ENCODE measurements around the gene STK31.

The STK31 gene

DNA sequence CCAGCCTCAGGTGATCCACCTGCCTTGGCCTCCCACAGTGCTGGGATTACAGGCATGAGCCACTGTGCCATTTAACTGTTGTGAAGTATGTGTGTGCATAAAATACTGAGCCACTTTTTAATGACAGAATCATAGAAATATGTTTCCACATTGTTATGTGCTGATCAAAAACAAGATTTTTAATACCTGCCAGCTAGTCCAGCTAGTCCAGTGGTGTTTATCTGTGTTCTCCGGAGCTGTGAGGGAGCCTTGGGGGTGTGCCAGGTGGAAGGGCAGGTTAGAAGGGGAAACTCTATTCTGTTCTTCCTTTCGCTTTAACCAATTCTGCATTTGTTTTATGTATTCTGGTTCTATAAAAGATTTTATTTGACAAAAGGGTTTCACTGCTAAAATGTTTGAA is 23.0 kb upstream of the STK31 start:
- Histone ChIP-seq H3K4me3 (ENCODE audit: low read depth, low read length) (no peak overlapping the region), H3K36me3 (ENCODE audit: control insufficient read depth, insufficient read depth, low read length) (peaks cover 31% of the 10 kb centered on the region), H3K4me1 (ENCODE audit: control insufficient read depth, insufficient read depth, low read length) (no peaks in the 10 kb centered on the region), H3K27me3 (ENCODE audit: control insufficient read depth, insufficient read depth, low read length) (no peaks in the 10 kb centered on the region), H3K9ac (ENCODE audit: low read length) (no peak overlapping the region), H3K9me3 (ENCODE audit: control insufficient read depth, insufficient read depth, low read depth, low read length) (no peaks in the 10 kb centered on the region), H3K27ac (ENCODE audit: low read depth, low read length) (no peak overlapping the region)

DNA sequence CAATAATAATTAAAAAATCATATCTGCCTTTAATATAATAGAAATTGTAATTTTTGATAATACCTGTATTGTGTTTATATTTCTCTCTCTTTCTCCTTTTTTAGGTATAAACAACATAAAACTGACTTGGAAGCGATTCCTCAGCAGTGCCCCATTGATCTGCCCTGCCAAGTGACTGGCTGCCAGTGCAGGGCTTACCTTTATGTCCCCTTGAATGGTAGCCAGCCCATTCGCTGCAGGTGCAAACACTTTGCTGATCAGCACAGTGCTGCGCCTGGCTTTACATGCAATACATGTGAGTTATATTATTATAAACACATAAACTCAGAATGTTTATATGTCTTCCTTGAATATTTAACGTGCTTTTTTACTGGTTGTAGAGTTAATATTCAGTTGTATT is 20.9 kb upstream of the STK31 start:
- H3K27me3 ChIP-seq (ENCODE audit: control insufficient read depth, insufficient read depth, low read length): no peaks in the 10 kb centered on the region
- H3K9me3 ChIP-seq (ENCODE audit: control insufficient read depth, insufficient read depth, low read depth, low read length): no peaks in the 10 kb centered on the region
- no peak overlapping the region for H3K4me3 ChIP-seq (ENCODE audit: low read depth, low read length)
- H3K9ac ChIP-seq (ENCODE audit: low read length): no peak overlapping the region
- H3K36me3 ChIP-seq (ENCODE audit: control insufficient read depth, insufficient read depth, low read length): peaks cover 38% of the 10 kb centered on the region
- no peak overlapping the region for H3K27ac ChIP-seq (ENCODE audit: low read depth, low read length)
- no peaks in the 10 kb centered on the region for H3K4me1 ChIP-seq (ENCODE audit: control insufficient read depth, insufficient read depth, low read length)

GRCh38 chr7:23691320-23691719 is 18.7 kb upstream of the STK31 start:
- H3K27ac ChIP-seq (ENCODE audit: low read depth, low read length): no peak overlapping the region
- no peak overlapping the region for H3K4me3 ChIP-seq (ENCODE audit: low read depth, low read length)
- no peak overlapping the region for H3K9ac ChIP-seq (ENCODE audit: low read length)
- no peaks in the 10 kb centered on the region for H3K9me3 ChIP-seq (ENCODE audit: control insufficient read depth, insufficient read depth, low read depth, low read length)
- H3K27me3 ChIP-seq (ENCODE audit: control insufficient read depth, insufficient read depth, low read length): no peaks in the 10 kb centered on the region
- H3K36me3 ChIP-seq (ENCODE audit: control insufficient read depth, insufficient read depth, low read length): peaks cover 44% of the 10 kb centered on the region
- no peaks in the 10 kb centered on the region for H3K4me1 ChIP-seq (ENCODE audit: control insufficient read depth, insufficient read depth, low read length)

- Histone ChIP-seq H3K27me3 (ENCODE audit: control insufficient read depth, insufficient read depth, low read length) (no peaks in the 10 kb centered on the region), H3K4me3 (ENCODE audit: low read depth, low read length) (no peak overlapping the region), H3K9me3 (ENCODE audit: control insufficient read depth, insufficient read depth, low read depth, low read length) (no peaks in the 10 kb centered on the region), H3K4me1 (ENCODE audit: control insufficient read depth, insufficient read depth, low read length) (no peaks in the 10 kb centered on the region), H3K27ac (ENCODE audit: low read depth, low read length) (no peak overlapping the region), H3K9ac (ENCODE audit: low read length) (no peak overlapping the region), H3K36me3 (ENCODE audit: control insufficient read depth, insufficient read depth, low read length) (peaks cover 38% of the 10 kb centered on the region)
Measured at GRCh38 chr7:23693224-23693623, 16.8 kb upstream of the STK31 start.

GRCh38 chr7:23696916-23697441 is 13.0 kb upstream of the STK31 start:
- peaks cover 21% of the 10 kb centered on the region for H3K36me3 ChIP-seq (ENCODE audit: control insufficient read depth, insufficient read depth, low read length)
- H3K27ac ChIP-seq (ENCODE audit: low read depth, low read length): no peak overlapping the region
- H3K4me1 ChIP-seq (ENCODE audit: control insufficient read depth, insufficient read depth, low read length): no peaks in the 10 kb centered on the region
- no peaks in the 10 kb centered on the region for H3K27me3 ChIP-seq (ENCODE audit: control insufficient read depth, insufficient read depth, low read length)
- no peak overlapping the region for H3K9ac ChIP-seq (ENCODE audit: low read length)
- H3K4me3 ChIP-seq (ENCODE audit: low read depth, low read length): no peak overlapping the region
- H3K9me3 ChIP-seq (ENCODE audit: control insufficient read depth, insufficient read depth, low read depth, low read length): no peaks in the 10 kb centered on the region

DNA sequence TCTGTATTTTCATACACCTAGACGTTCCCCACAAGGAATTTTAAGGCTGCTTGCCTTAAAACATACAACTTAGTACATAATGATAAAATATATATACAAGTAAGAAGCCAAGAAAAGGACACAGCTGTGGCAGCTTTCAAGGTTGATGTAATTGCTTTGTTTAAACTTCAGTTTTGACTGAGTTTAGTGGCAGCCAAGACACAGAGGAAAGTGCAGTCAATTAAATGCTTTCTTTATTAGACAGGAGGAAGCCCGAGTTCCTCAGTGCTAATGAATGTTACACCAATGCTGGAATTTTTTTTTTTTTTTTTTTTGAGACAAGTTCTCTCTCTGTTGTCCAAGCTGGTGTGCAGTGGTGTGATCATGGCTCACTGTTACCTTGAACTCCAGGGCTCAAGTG is 11.2 kb upstream of the STK31 start:
- no peaks in the 10 kb centered on the region for H3K9me3 ChIP-seq (ENCODE audit: control insufficient read depth, insufficient read depth, low read depth, low read length)
- peaks cover 27% of the 10 kb centered on the region for H3K36me3 ChIP-seq (ENCODE audit: control insufficient read depth, insufficient read depth, low read length)
- H3K4me3 ChIP-seq (ENCODE audit: low read depth, low read length): no peak overlapping the region
- H3K27me3 ChIP-seq (ENCODE audit: control insufficient read depth, insufficient read depth, low read length): no peaks in the 10 kb centered on the region
- no peaks in the 10 kb centered on the region for H3K4me1 ChIP-seq (ENCODE audit: control insufficient read depth, insufficient read depth, low read length)
- H3K27ac ChIP-seq (ENCODE audit: low read depth, low read length): no peak overlapping the region
- H3K9ac ChIP-seq (ENCODE audit: low read length): no peak overlapping the region

DNA sequence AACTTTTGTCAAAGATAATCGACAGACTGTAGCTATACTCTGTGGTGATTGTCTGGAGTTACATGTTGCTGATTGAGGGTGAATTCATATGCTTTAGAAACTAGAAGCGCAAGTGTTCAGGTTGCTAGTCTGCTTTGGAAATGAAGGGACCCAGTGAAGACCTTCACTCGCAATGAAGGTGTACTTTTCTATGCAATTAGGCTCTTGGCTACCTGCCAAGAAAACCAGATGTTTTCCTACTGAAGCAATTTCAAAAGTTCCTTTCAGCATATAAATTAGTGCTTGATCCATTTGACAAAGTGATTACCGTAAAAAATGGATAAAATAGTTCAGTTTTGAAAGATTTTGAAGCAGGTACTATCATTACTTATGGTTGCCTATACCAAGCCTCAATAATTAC is 10.0 kb upstream of the STK31 start:
- peaks cover 32% of the 10 kb centered on the region for H3K36me3 ChIP-seq (ENCODE audit: control insufficient read depth, insufficient read depth, low read length)
- H3K9ac ChIP-seq (ENCODE audit: low read length): no peak overlapping the region
- no peak overlapping the region for H3K4me3 ChIP-seq (ENCODE audit: low read depth, low read length)
- no peaks in the 10 kb centered on the region for H3K27me3 ChIP-seq (ENCODE audit: control insufficient read depth, insufficient read depth, low read length)
- no peaks in the 10 kb centered on the region for H3K4me1 ChIP-seq (ENCODE audit: control insufficient read depth, insufficient read depth, low read length)
- no peak overlapping the region for H3K27ac ChIP-seq (ENCODE audit: low read depth, low read length)
- peaks cover 5% of the 10 kb centered on the region for H3K9me3 ChIP-seq (ENCODE audit: control insufficient read depth, insufficient read depth, low read depth, low read length)

DNA sequence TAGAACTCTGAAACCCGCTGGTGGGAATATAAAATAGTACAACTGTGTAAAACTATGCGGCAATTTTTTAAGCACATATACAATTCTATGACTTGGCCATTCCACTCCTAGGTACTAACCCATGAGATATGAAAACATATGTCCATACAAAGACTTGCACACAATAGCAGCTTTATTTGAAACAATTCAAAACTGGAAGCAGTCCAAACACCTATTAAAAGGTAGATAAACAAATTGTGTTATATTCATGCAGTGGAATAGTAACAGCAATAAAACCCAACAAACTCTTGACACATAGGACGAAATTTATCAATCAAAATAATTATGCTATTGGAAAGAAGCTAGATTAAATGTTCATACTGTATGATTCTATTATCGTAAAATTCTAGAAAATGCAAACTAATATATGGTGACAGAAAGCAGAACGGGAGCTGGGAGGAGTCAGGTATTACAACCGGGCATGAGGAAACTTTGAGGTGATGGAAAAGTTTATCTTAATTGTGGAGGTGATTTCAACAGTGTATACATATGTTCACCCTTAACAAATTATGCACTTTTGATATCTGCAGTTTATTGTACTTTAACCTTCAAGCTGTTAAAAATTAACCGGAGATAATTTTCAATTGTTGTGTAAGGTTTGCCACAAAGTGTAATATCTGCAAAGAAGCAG is 803 bp upstream of the STK31 start:
- H3K9me3 ChIP-seq (ENCODE audit: control insufficient read depth, insufficient read depth, low read depth, low read length): peaks cover 20% of the 10 kb centered on the region
- no peaks in the 10 kb centered on the region for H3K27me3 ChIP-seq (ENCODE audit: control insufficient read depth, insufficient read depth, low read length)
- H3K4me1 ChIP-seq (ENCODE audit: control insufficient read depth, insufficient read depth, low read length): no peaks in the 10 kb centered on the region
- no peak overlapping the region for H3K9ac ChIP-seq (ENCODE audit: low read length)
- H3K4me3 ChIP-seq (ENCODE audit: low read depth, low read length): no peak overlapping the region
- H3K36me3 ChIP-seq (ENCODE audit: control insufficient read depth, insufficient read depth, low read length): peaks cover 16% of the 10 kb centered on the region
- no peak overlapping the region for H3K27ac ChIP-seq (ENCODE audit: low read depth, low read length)

GRCh38 chr7:23712368-23713284 is 2.6 kb downstream of the STK31 start:
- Histone ChIP-seq H3K27me3 (ENCODE audit: control insufficient read depth, insufficient read depth, low read length) (no peaks in the 10 kb centered on the region), H3K4me3 (ENCODE audit: low read depth, low read length) (no peak overlapping the region), H3K9ac (ENCODE audit: low read length) (no peak overlapping the region), H3K9me3 (ENCODE audit: control insufficient read depth, insufficient read depth, low read depth, low read length) (0 out of 2 replicates have a peak, but pooled peaks cover under 1% of the 10 kb centered on the region), H3K4me1 (ENCODE audit: control insufficient read depth, insufficient read depth, low read length) (no peaks in the 10 kb centered on the region), H3K36me3 (ENCODE audit: control insufficient read depth, insufficient read depth, low read length) (no peaks in the 10 kb centered on the region), H3K27ac (ENCODE audit: low read depth, low read length) (no peak overlapping the region)

GRCh38 chr7:23713285-23714149 is 3.5 kb downstream of the STK31 start:
- H3K4me1 ChIP-seq (ENCODE audit: control insufficient read depth, insufficient read depth, low read length): no peaks in the 10 kb centered on the region
- H3K4me3 ChIP-seq (ENCODE audit: low read depth, low read length): no peak overlapping the region
- H3K9ac ChIP-seq (ENCODE audit: low read length): no peak overlapping the region
- no peaks in the 10 kb centered on the region for H3K27me3 ChIP-seq (ENCODE audit: control insufficient read depth, insufficient read depth, low read length)
- H3K36me3 ChIP-seq (ENCODE audit: control insufficient read depth, insufficient read depth, low read length): no peaks in the 10 kb centered on the region
- H3K27ac ChIP-seq (ENCODE audit: low read depth, low read length): no peak overlapping the region
- no peaks in the 10 kb centered on the region for H3K9me3 ChIP-seq (ENCODE audit: control insufficient read depth, insufficient read depth, low read depth, low read length)

Data from HUES6 (cell line).